ENCODE measurements around the gene ARHGAP6. TPM values are rescaled to one million over a fixed set of nuclear protein-coding genes. Genes with fewer than 3 reads are reported as not detected.
A peak's percentile ranks its signal among the peaks of the same experiment; 100 is the strongest.

ARHGAP6 gene
- polyA plus RNA-seq, 3 donors from 2014 or later, result 0.11 TPM; not detected in 2

DNA sequence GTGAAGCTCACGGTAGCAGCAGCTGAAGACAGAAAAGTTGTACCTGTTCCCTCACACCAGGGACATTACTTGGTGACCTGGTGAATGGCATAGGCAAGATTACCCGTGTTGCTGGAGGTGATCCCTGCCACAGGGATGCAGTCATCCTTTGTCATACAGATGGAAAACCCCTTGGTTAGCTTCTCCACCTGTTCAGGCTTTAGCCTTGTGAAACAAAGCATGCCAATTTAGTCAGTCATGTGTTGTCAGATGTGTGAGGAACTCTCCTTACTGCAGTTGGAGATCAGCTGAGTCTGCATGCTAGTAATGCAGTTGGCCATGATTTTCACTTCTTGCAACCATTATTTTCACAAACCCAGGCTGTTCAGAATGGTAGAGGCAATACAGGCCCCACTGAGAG is 331.6 kb downstream of the ARHGAP6 start:
- peaks cover 0 to 2% (median 0%) of the 10 kb centered on the region in 3 donors for H3K27me3 Mint-ChIP-seq (ENCODE audit: low read depth in 3 of 3)

DNA sequence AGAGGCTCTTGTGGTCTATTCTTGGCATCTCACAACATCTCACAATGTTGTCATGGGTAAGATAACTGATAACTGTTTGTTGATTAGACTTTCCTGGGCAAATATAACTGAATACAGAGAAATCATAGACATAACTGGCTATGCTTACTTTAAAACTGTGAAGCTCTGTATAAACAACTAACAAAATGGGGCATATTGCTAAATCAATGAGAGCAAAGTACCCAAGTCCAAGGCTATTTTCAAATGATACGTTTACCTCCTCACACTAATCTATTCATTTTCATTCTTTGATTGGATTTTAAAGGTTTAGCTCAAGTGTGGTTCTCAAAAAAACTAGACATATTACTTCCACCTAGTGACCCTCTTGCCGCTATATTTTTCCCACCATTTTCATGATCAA is 333.9 kb downstream of the ARHGAP6 start:
- Mint-ChIP-seq H3K4me3 (no peak overlapping the region), H3K36me3 (no peaks in the 10 kb centered on the region), H3K4me1 (no peaks in the 10 kb centered on the region), H3K27me3 (ENCODE audit: low read depth in 3 of 3) (peaks cover 0 to 2% (median 0%) of the 10 kb centered on the region in 3 donors), H3K9me3 (peaks cover 0 to 12% (median 0%) of the 10 kb centered on the region in 6 donors), H3K27ac (no peak overlapping the region)
- DNase-seq, result no peak

More for the DNA sequence above, 331.6 kb downstream of the ARHGAP6 start:
- no peaks in the 10 kb centered on the region for H3K4me1 Mint-ChIP-seq
- H3K4me3 Mint-ChIP-seq, result no peak overlapping the region
- peaks cover 0 to 12% (median 0%) of the 10 kb centered on the region in 6 donors for H3K9me3 Mint-ChIP-seq
- no peak overlapping the region for H3K27ac Mint-ChIP-seq
- DNase-seq, result no peak
- no peaks in the 10 kb centered on the region for H3K36me3 Mint-ChIP-seq

DNA sequence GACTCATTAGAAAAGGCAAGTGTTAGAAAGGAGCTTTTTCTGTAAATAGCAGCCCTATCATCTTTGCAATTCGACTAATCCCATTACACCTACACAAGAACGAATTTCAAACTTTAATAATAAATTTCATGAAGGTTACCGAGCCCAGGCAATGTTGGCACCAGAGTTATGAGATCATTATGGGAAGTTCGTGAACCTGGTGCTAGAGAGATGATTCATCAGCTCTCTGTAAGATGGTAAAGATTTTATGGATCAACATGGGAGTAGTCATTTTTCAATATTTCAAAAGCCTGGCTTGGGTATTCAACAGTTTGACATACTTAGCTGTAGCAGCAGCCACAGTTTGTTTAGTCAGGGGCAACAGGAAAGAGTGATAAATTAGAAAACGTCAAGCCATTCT is 336.7 kb downstream of the ARHGAP6 start:
- peaks cover 0 to 2% (median 0%) of the 10 kb centered on the region in 3 donors for H3K27me3 Mint-ChIP-seq (ENCODE audit: low read depth in 3 of 3)
- H3K9me3 Mint-ChIP-seq, result peaks cover 0 to 7% (median 0%) of the 10 kb centered on the region in 6 donors

DNA sequence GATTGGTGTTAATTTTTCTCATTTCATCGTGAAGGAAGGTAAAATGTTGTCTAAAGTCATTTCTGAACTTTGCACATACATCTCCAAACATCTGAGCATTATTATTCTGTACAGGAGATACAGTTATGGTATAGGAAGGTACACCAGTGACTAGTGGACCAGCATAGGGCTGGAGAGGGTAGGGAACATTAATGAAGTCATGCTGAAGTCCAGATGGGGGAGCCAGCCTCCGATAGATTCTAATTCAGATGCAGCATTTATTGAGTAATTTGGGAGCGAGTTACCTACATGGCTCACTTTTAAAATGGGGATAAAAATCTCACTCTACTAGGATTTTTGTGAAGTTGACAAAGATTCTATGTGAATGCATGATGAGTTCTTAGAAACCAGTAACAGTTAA is 337.6 kb downstream of the ARHGAP6 start:
- Mint-ChIP-seq H3K4me3 (no peak overlapping the region), H3K36me3 (no peaks in the 10 kb centered on the region), H3K9me3 (peaks cover 0 to 7% (median 0%) of the 10 kb centered on the region in 6 donors), H3K4me1 (no peaks in the 10 kb centered on the region), H3K27ac (no peak overlapping the region), H3K27me3 (ENCODE audit: low read depth in 3 of 3) (peaks cover 0 to 2% (median 0%) of the 10 kb centered on the region in 3 donors)
- no peak for DNase-seq

More for the DNA sequence above, 336.7 kb downstream of the ARHGAP6 start:
- Mint-ChIP-seq H3K4me1 (no peaks in the 10 kb centered on the region), H3K36me3 (no peaks in the 10 kb centered on the region), H3K27ac (no peak overlapping the region), H3K4me3 (no peak overlapping the region)
- DNase-seq, result no peak

DNA sequence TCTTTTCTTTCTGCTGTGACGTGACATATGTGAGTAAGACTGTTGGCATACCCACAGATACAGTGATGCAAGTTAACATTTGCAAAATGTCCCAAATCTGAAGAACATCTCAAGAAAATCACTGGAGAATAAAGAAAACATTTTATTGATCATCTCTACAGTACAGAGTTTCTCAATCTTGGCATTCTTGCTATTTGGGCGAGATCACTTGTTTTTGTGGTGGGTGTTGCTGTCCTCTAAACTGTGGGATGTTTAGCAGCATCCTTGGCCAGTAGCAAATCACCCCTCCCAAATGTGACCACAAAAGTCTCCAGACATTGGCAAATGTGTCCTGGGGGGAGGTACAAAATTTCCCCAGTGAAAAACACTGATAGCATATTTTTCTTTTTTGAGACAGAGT is 343.7 kb downstream of the ARHGAP6 start:
- no peaks in the 10 kb centered on the region for H3K27me3 Mint-ChIP-seq (ENCODE audit: low read depth in 3 of 3)
- DNase-seq, result no peak
- no peak overlapping the region for H3K27ac Mint-ChIP-seq
- H3K36me3 Mint-ChIP-seq, result no peaks in the 10 kb centered on the region
- H3K4me1 Mint-ChIP-seq, result no peaks in the 10 kb centered on the region
- H3K9me3 Mint-ChIP-seq, result no peaks in the 10 kb centered on the region
- no peak overlapping the region for H3K4me3 Mint-ChIP-seq

DNA sequence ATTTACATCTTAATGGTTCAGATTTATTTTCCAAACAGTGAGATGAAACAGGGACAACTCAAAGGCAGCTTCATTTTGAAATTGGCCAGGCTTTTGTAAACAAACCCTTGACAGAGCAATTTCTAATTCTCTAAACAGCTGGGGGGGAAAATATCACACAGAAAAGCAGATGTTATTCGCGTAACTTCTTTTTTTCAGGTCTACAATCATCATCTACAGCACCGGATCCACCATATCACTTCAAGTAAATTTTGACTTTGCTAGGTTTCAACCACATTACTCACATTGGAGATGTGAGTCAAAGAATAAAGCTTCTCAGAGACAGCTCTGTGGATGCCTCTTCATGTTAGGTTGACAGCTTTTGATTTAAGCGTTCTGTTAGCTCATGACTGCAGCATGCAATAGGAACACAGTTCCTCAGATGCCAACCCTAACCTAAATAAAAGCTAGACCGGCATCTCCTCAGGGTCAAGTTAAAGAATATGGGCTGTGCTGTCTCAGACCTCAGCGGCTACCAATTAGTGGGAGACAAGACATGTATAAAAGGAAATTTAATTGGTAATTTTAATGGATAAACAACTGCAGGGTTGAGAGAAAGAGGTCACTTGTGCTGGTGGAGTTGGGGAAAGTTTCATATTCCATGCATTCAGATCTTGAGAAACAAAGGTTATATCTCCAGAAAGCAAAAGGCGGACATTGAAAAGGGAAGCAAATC is 345.8 kb downstream of the ARHGAP6 start:
- Mint-ChIP-seq H3K27ac (no peak overlapping the region), H3K4me3 (no peak overlapping the region), H3K36me3 (no peaks in the 10 kb centered on the region), H3K27me3 (ENCODE audit: low read depth in 3 of 3) (no peaks in the 10 kb centered on the region), H3K4me1 (no peaks in the 10 kb centered on the region), H3K9me3 (peaks cover 0 to 7% (median under 1%) of the 10 kb centered on the region in 6 donors)
- DNase-seq, result no peak

DNA sequence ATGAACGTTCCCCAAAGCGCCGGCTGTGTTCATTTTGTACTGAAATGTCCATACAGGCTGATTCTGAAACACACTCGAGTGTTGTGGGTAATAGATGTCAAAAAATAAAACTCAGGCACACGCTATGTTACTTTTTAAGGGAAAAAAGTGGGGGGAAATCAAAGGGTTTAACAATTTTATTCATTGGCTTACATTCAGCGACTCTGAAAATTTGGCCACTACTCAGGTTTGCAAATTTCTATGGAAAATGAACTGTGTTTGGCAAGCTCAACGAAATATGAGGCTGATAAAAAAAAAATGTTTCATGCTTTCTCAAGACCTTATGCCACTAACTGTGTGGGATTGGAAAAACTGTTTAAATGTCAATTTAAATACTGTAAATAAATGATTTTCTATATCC is 354.0 kb downstream of the ARHGAP6 start:
- no peak for DNase-seq
- Mint-ChIP-seq H3K4me3 (no peak overlapping the region), H3K9me3 (peaks cover 0 to 7% (median 3%) of the 10 kb centered on the region in 6 donors), H3K36me3 (no peaks in the 10 kb centered on the region), H3K27me3 (ENCODE audit: low read depth in 3 of 3) (no peaks in the 10 kb centered on the region), H3K4me1 (no peaks in the 10 kb centered on the region), H3K27ac (no peak overlapping the region)

DNA sequence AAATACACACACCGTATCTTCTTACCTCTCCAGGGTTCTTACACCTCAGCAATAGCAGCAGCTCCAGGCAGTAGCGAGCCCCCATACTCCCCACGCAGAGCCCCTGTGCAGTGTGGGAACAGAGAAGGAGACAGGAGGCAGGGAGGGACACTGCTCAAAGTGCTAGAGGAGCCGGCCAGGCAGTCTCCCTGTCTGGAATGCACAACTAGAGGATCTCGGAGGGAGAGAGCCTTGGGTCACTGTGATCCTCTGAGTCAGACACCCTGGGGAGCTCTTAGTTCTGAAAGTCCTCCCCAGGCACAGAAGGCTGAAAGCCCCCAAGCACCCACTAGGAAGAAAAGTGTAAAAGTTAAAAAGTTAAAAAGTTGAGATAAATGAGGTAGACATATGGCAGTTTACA is 356.5 kb downstream of the ARHGAP6 start:
- H3K27ac Mint-ChIP-seq, result no peak overlapping the region
- H3K4me1 Mint-ChIP-seq, result no peaks in the 10 kb centered on the region
- peaks cover 0 to 2% (median 0%) of the 10 kb centered on the region in 3 donors for H3K27me3 Mint-ChIP-seq (ENCODE audit: low read depth in 3 of 3)
- DNase-seq, result no peak
- no peaks in the 10 kb centered on the region for H3K36me3 Mint-ChIP-seq
- H3K4me3 Mint-ChIP-seq, result no peak overlapping the region
- H3K9me3 Mint-ChIP-seq, result peaks cover 0 to 3% (median under 1%) of the 10 kb centered on the region in 6 donors

DNA sequence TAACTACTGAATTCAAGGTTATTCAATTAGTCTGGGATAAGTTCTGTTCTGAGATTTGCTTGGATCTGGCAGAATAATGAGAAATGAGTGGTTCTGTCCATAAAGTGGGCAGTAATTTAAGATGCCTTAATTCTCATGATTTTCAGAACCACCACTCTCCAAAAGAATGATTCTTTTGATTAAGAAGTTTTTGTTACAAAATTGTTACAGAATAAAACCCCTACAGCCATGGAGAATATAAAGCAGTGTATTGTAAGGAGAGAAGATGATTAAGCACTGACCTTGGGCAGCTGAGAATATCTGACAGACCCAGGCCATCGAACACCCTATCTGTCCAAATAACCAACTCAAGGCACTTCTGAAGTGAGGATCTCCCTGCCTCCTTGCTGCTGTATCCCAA is 360.1 kb downstream of the ARHGAP6 start:
- Mint-ChIP-seq H3K36me3 (no peaks in the 10 kb centered on the region), H3K4me1 (no peaks in the 10 kb centered on the region), H3K27ac (no peak overlapping the region), H3K9me3 (peaks cover 0 to 2% (median 0%) of the 10 kb centered on the region in 6 donors), H3K4me3 (no peak overlapping the region), H3K27me3 (ENCODE audit: low read depth in 3 of 3) (peaks cover 0 to 2% (median 0%) of the 10 kb centered on the region in 3 donors)
- no peak for DNase-seq

DNA sequence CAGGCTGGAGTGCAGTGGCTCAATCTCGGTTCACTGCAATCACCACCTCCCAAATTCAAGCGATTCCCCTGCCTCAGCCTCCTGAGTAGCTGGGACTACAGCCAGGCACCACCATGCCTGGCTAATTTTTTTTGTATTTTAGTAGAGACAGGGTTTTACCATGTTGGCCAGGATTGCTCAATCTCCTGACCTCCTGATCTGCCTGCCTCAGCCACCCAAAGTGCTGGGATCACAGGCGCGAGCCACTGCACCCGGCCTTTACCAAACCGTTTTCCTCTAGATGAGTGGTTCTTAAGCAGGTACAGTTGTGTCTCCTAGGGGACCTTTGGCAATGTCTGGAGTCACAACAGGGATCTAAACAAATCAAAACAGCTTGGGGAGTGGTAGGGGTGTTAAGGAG is 360.9 kb downstream of the ARHGAP6 start:
- Mint-ChIP-seq H3K27me3 (ENCODE audit: low read depth in 3 of 3) (peaks cover 0 to 2% (median 0%) of the 10 kb centered on the region in 3 donors), H3K9me3 (peaks cover 0 to 2% (median 0%) of the 10 kb centered on the region in 6 donors), H3K4me1 (no peaks in the 10 kb centered on the region), H3K27ac (no peak overlapping the region), H3K36me3 (no peaks in the 10 kb centered on the region), H3K4me3 (no peak overlapping the region)
- DNase-seq, result no peak

DNA sequence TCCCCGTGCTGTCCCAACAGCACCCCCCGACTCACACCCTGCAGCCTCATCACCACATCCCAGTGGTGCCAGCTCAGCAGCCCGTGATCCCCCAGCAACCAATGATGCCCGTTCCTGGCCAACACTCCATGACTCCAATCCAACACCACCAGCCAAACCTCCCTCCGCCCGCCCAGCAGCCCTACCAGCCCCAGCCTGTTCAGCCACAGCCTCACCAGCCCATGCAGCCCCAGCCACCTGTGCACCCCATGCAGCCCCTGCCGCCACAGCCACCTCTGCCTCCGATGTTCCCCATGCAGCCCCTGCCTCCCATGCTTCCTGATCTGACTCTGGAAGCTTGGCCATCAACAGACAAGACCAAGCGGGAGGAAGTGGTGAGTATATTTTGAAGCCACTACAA is 367.1 kb downstream of the ARHGAP6 start:
- no peak overlapping the region for H3K4me3 Mint-ChIP-seq
- no peak for DNase-seq
- peaks cover 0 to 2% (median 2%) of the 10 kb centered on the region in 3 donors for H3K27me3 Mint-ChIP-seq (ENCODE audit: low read depth in 3 of 3)
- H3K27ac Mint-ChIP-seq, result no peak overlapping the region
- no peaks in the 10 kb centered on the region for H3K36me3 Mint-ChIP-seq
- H3K9me3 Mint-ChIP-seq, result peaks cover 0 to 4% (median 0%) of the 10 kb centered on the region in 6 donors
- H3K4me1 Mint-ChIP-seq, result no peaks in the 10 kb centered on the region

DNA sequence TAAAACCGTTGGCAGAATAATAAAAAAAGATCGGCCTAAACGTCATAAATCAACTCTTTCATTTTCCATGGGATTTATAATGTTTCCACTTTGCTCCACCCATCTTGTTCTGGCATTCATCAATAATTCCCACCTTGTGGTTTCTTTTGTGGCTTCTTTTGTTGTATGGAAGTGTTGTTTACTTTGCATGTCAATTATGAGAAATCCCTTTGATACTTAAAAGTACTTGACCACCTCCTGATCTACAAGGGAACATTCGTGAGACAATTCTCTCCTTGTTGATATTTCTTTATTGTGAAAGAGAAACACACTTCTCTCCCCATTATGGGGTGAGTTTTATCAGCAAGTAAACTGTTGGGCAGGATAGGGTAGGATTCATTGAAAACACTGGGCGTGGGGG is 369.7 kb downstream of the ARHGAP6 start:
- H3K9me3 Mint-ChIP-seq, result peaks cover 0 to 4% (median 0%) of the 10 kb centered on the region in 6 donors
- no peak for DNase-seq

DNA sequence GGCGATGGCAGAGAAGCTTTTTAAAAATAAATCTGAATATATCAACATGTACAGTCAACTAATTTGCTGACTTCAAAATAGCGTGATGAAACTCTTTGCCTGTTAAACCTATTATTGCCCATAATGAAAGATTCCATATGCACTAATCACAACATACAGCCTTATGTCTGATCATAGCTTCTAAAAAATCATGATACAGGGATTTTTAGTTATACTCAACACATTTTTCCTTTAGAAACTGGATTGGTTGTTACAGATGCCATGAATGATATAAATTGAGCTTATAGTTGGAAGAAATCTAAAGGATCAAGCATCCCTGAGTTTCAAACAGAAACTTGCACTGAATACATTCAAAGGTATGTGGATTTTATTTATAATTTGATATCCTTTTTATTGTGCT is 372.6 kb downstream of the ARHGAP6 start, which contains the start of gene AMELX:
TSS of gene AMELX (plus strand) at position 301 of the 400 bp plus-strand sequence. CDS start 1,376 bp downstream, outside the sequence.
- H3K27me3 Mint-ChIP-seq (ENCODE audit: low read depth in 3 of 3), result peaks cover 0 to 3% (median 2%) of the 10 kb centered on the region in 3 donors
- H3K4me1 Mint-ChIP-seq, result no peaks in the 10 kb centered on the region
- DNase-seq, result no peak
- H3K4me3 Mint-ChIP-seq, result no peak within 1 kb of the TSS
- H3K36me3 Mint-ChIP-seq, result no peaks in the 10 kb centered on the region
- H3K27ac Mint-ChIP-seq, result peak within 1 kb of the TSS in 1 of 6 donors; percentile 9
- H3K9me3 Mint-ChIP-seq, result peaks cover 0 to 4% (median 0%) of the 10 kb centered on the region in 6 donors

More for the DNA sequence above, 369.7 kb downstream of the ARHGAP6 start:
- peaks cover 0 to 5% (median 2%) of the 10 kb centered on the region in 3 donors for H3K27me3 Mint-ChIP-seq (ENCODE audit: low read depth in 3 of 3)
- no peak overlapping the region for H3K4me3 Mint-ChIP-seq
- no peaks in the 10 kb centered on the region for H3K4me1 Mint-ChIP-seq
- H3K27ac Mint-ChIP-seq, result no peak overlapping the region
- no peaks in the 10 kb centered on the region for H3K36me3 Mint-ChIP-seq

DNA sequence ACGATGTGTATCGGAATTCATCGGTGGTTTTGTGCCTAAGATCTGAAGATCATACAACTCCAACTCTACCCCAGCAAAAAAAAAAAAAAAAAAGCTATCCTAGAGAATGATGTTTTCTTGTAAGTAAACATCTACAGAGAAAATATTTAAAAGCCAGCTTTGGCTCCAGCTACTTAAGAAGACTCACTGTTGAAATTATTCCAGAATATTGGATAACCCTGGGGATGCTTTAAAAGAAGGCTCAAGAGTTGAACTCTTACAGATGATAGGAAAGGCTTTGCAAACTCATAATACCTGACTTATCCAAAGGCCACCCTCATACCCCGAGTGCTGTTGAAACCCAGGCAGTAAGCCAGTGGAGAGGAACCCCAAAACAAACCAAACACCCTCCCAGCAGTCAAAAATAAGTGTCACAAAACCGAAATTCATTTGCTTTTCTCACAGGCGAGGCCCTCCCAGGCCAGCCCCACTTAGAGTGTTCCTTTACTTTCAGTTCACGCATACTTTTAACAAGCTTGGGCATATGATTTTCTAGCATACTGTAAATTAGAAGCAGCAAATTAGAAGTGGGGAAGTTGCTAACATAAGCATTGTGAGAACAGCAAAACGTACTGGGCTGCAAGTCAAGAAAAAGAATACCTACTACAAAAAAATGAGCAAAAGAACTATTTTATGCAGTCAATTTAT is 375.2 kb downstream of the ARHGAP6 start:
- no peak overlapping the region for H3K4me3 Mint-ChIP-seq
- no peaks in the 10 kb centered on the region for H3K4me1 Mint-ChIP-seq
- H3K36me3 Mint-ChIP-seq, result no peaks in the 10 kb centered on the region
- peaks cover 0 to 3% (median 0%) of the 10 kb centered on the region in 3 donors for H3K27me3 Mint-ChIP-seq (ENCODE audit: low read depth in 3 of 3)
- H3K9me3 Mint-ChIP-seq, result peaks cover 0 to 3% (median 0%) of the 10 kb centered on the region in 6 donors
- no peak for DNase-seq
- no peak overlapping the region for H3K27ac Mint-ChIP-seq

Measured in immature natural killer cell (primary cell).